Parathyroid adenoma (tissue), 2 donors: ENCODE measurements around the gene LRRC36.
"Not testable (repeated sequence)": the region's sequence is repeated elsewhere in the genome, so short reads cannot be mapped to it uniquely, and the experiment has no call there.

Experiments
- H2AFZ ChIP-seq: fragments of 300-600 bp; sonication (generic); one replicate; pipeline ENCODE4 v1.7.0; 2017; ENCODE audit warnings: antibody characterized with exemption, mild to moderate bottlenecking
- H3K27ac ChIP-seq: fragments of 300-600 bp; sonication (generic); one replicate; pipeline ENCODE4 v1.7.0; 2017
- H3K27me3 ChIP-seq: fragments of 300-600 bp; sonication (generic); one replicate; pipeline ENCODE4 v1.7.0; 2017; ENCODE audit warnings: low read length; ENCODE audit not compliant: control insufficient read depth, insufficient read depth
- H3K36me3 ChIP-seq: fragments of 300-600 bp; sonication (generic); one replicate; pipeline ENCODE4 v1.7.0; 2017; ENCODE audit warnings: low read length; ENCODE audit not compliant: control insufficient read depth, insufficient read depth
- H3K4me1 ChIP-seq: fragments of 300-600 bp; sonication (generic); one replicate; pipeline ENCODE4 v1.7.0; 2017; ENCODE audit warnings: control low read depth
- H3K4me2 ChIP-seq: fragments of 300-600 bp; sonication (generic); one replicate; pipeline ENCODE4 v1.7.0; 2017; ENCODE audit warnings: low read length
- H3K4me3 ChIP-seq: fragments of 300-600 bp; sonication (generic); one replicate; pipeline ENCODE4 v1.7.0; 2017; ENCODE audit warnings: low read depth, low read length
- H3K79me2 ChIP-seq: fragments of 300-600 bp; sonication (generic); one replicate; pipeline ENCODE4 v1.7.0; 2017; ENCODE audit warnings: control low read depth
- H3K9ac ChIP-seq: fragments of 300-600 bp; sonication (generic); one replicate; pipeline ENCODE4 v1.7.0; 2017; ENCODE audit warnings: mild to moderate bottlenecking
- H3K9me3 ChIP-seq: fragments of 300-600 bp; sonication (generic); one replicate; pipeline ENCODE4 v1.7.0; 2017; ENCODE audit warnings: low read length; ENCODE audit not compliant: control insufficient read depth
- TF ChIP-seq, protein P1 (sequence below): fragments of 300-600 bp; sonication (generic); IDR thresholded peaks from one replicate; pipeline ENCODE4 v1.7.0; 2017; ENCODE audit warnings: antibody characterized with exemption, mild to moderate bottlenecking
- donor health status: primary hyperparathyroidism.

LRRC36 gene

DNA sequence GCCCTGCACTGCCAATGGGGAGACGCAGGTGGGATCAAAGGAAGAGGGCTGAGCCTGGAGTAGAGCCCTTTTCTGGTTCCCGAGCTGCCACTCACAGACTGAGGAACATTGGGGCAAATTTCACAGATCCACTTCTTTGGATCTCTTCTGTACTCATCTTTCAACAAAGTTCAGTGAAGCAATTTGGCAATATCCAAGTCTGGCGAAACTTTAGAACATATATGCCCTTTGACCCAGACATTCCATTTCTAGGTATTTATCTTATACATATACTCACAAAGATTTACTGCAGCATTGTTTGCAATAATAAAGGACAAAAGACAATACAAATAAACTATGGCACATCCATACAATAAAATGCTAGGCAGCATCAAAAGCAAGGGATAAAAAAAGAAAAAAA is 84.7 kb downstream of the LRRC36 start:
- Histone ChIP-seq H3K9ac (no peak overlapping the region), H2AFZ (no peak overlapping the region), H3K4me1 (no peaks in the 10 kb centered on the region), H3K4me3 (no peak overlapping the region), H3K4me2 (no peak overlapping the region), H3K9me3 (no peaks in the 10 kb centered on the region), H3K79me2 (no peaks in the 10 kb centered on the region), H3K36me3 (no peaks in the 10 kb centered on the region), H3K27ac (no peak overlapping the region), H3K27me3 (no peaks in the 10 kb centered on the region)
- TF ChIP-seq, protein P1, sequence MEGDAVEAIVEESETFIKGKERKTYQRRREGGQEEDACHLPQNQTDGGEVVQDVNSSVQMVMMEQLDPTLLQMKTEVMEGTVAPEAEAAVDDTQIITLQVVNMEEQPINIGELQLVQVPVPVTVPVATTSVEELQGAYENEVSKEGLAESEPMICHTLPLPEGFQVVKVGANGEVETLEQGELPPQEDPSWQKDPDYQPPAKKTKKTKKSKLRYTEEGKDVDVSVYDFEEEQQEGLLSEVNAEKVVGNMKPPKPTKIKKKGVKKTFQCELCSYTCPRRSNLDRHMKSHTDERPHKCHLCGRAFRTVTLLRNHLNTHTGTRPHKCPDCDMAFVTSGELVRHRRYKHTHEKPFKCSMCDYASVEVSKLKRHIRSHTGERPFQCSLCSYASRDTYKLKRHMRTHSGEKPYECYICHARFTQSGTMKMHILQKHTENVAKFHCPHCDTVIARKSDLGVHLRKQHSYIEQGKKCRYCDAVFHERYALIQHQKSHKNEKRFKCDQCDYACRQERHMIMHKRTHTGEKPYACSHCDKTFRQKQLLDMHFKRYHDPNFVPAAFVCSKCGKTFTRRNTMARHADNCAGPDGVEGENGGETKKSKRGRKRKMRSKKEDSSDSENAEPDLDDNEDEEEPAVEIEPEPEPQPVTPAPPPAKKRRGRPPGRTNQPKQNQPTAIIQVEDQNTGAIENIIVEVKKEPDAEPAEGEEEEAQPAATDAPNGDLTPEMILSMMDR: no peak

GRCh38 chr16:67412294-67412693 is 85.7 kb downstream of the LRRC36 start:
- H3K27me3 ChIP-seq: no peaks in the 10 kb centered on the region
- no peaks in the 10 kb centered on the region for H3K79me2 ChIP-seq
- TF ChIP-seq, protein P1: no peak
- H3K9me3 ChIP-seq: no peaks in the 10 kb centered on the region
- no peak overlapping the region for H3K9ac ChIP-seq
- H3K4me2 ChIP-seq: no peak overlapping the region
- peaks cover 9% of the 10 kb centered on the region for H3K4me1 ChIP-seq
- H3K36me3 ChIP-seq: no peaks in the 10 kb centered on the region
- no peak overlapping the region for H3K4me3 ChIP-seq
- H3K27ac ChIP-seq: no peak overlapping the region
- no peak overlapping the region for H2AFZ ChIP-seq

DNA sequence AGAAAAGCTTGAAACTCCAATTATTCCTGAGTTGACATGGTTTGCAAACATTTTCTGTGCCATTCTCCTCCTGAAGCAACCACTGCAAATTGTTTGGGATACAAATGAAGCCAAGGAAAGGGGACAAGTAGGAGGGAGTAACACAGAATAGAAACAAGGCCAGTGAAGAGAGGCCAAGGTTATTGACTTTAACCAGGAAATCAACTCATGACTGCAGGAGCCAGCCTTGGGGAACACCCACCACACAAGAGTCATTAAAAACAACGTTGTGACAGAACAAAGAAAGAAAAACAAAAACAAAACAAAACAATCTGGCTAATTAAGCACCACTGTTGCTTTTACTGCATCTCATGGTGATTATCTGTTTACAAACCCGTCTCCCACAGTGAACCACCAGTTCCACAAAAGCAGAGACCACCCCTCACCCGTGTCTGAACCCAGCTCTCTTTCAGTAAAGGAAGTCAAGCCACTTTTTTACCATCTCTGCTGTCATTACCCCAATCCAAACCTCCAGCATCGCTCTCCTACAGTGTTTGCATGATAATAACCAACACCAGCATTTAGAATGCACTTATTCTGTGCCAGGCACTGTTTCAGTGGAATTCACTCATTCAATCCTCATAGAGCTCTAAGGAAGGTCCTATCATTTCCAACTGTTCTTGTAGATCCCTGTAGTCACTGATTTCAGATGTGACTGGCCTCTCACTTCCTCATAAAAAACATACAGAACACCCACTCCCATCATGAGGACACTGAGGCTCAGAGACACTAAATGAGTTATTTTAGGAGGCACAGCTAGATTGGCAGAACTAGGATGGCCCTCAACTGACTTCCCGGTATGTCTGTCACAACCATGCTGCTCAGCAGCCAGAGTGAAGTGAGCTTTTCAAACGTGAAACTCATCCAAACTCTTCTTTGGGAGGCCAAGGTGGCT is 87.6 kb downstream of the LRRC36 start:
- H3K9ac ChIP-seq: no peak overlapping the region
- no peaks in the 10 kb centered on the region for H3K36me3 ChIP-seq
- H3K27ac ChIP-seq: no peak overlapping the region
- no peaks in the 10 kb centered on the region for H3K9me3 ChIP-seq
- H2AFZ ChIP-seq: no peak overlapping the region
- no peak overlapping the region for H3K4me2 ChIP-seq
- peaks cover 21% of the 10 kb centered on the region for H3K4me1 ChIP-seq
- H3K27me3 ChIP-seq: no peaks in the 10 kb centered on the region
- H3K4me3 ChIP-seq: no peak overlapping the region
- H3K79me2 ChIP-seq: no peaks in the 10 kb centered on the region
- TF ChIP-seq, protein P1: no peak

- H3K4me3 ChIP-seq: peak overlapping the region; percentile 89
These were observed 88.8 kb downstream of the LRRC36 start for GRCh38 chr16:67415421-67415820.

DNA sequence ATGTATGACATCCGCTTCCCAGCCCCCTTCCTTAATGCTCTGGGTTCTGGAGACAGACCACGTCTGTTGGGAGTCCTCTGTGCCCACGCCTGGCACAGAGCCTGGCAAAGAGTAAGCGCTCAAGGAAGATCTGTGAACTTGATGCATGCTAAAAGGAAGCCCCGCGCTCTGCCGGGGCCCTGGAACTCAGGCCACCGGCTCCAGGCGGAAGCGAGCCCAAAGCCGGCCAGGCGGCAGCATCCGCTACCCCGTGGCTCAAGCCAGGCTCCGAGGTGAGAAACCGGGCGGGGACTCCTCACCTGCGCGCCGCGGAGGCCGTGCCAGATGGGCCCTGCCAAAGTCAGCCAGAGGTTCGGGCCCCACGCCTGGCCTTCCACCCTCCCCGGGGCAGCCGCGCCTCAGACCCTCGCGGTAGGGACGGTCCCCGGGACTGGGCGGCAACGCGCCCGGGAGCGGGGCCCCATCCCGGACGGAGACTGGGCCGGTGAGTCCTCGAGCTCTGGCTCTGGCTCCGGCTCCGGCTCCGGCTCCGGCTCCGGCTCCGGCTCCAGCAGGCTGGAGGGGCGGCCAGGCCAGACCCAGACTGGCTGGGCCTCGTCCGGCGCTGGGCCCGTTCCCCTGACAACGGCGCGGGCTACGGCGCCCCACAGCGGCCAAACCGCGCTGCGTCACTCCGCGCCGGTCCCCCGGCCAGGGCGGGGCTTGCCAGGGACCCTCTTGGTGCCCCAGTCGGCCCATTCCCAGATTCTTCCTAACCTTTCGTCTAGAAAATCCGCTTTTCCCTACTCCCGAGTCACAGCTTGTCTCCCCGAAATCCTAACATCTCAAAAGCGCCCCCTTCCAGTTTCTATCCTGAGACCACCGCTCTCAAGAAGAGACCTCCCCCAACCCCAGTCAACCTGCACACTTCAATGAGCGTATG is 89.5 kb downstream of the LRRC36 start, which contains the start of gene ZDHHC1:
ZDHHC1 (minus strand) TSS at position 606 of the 922 bp plus-strand sequence. CDS start 8,702 bp downstream, outside the sequence.
- Histone ChIP-seq H3K4me2 (peak within 1 kb of the TSS; percentile 90), H3K36me3 (no peaks in the 10 kb centered on the region), H3K4me3 (peak within 1 kb of the TSS; percentile 89), H3K27me3 (no peaks in the 10 kb centered on the region), H3K9me3 (no peaks in the 10 kb centered on the region), H3K79me2 (no peaks in the 10 kb centered on the region), H2AFZ (peak within 1 kb of the TSS; percentile 80), H3K9ac (peak within 1 kb of the TSS; percentile 40), H3K4me1 (peaks cover 24% of the 10 kb centered on the region), H3K27ac (peak within 1 kb of the TSS; percentile 58)
- TF ChIP-seq, protein P1: peak; percentile 61

More at GRCh38 chr16:67415421-67415820, 88.8 kb downstream of the LRRC36 start:
- not testable (repeated sequence) for H3K27me3 ChIP-seq, H3K9ac ChIP-seq, H3K36me3 ChIP-seq, H3K27ac ChIP-seq, H3K79me2 ChIP-seq, H3K9me3 ChIP-seq
- H3K4me1 ChIP-seq: peaks cover 24% of the 10 kb centered on the region
- H3K4me2 ChIP-seq: peak overlapping the region; percentile 90
- H2AFZ ChIP-seq: peak overlapping the region; percentile 80
